B cell (primary cell): ENCODE results near the gene ERBB4. TPM values are rescaled to one million over a fixed set of nuclear protein-coding genes. Genes with fewer than 3 reads are reported as not detected.

Experiments
- ATAC-seq: fragments of 200-7000 bp; cut with Tn5 transposase; one replicate; pipeline ENCODE4 v1.10.0; 2021; ENCODE audit warnings: low read depth, mild to moderate bottlenecking, moderate number of reproducible peaks, moderate library complexity
- CTCF ChIA-PET: fragments of 350-600 bp; sonication (Branson Sonifier 250); formaldehyde crosslinking; loops from one replicate; lab custom pipeline; 2021; ENCODE audit warnings: antibody characterized with exemption, inconsistent platforms; lab: Charles Lee
- POLR2A ChIA-PET: fragments of 350-600 bp; sonication (Branson Sonifier 250); formaldehyde crosslinking; loops from one replicate; lab custom pipeline; 2021; ENCODE audit warnings: antibody characterized with exemption; lab: Charles Lee
- DNase-seq: peaks from one replicate; pipeline ENCODE4 v3.0.0; 2013
- H2AFZ ChIP-seq: 2 replicates; pipeline ENCODE4 v1.6.1; 2012; ENCODE audit warnings: mild to moderate bottlenecking, low read depth, low read length; ENCODE audit not compliant: insufficient read depth, poor library complexity, severe bottlenecking
- H3K27ac ChIP-seq, 2 donors: 1 replicate in 1 of 2; 2 replicates in 1 of 2; pipeline ENCODE4 v1.5.1; 2012 to 2013; ENCODE audit warnings: low read length in 2 of 2, mild to moderate bottlenecking in 2 of 2, moderate library complexity in 1 of 2
- H3K27me3 ChIP-seq, 4 experiments: fragments of 200-600 bp in 1 of 4; sonication (generic) in 1 of 4; replicated peaks in 1 of 4; 1 replicate in 2 of 4; 2 replicates in 2 of 4; pipeline versions ENCODE4 v1.6.1 to v1.7.0; 2013 to 2016; ENCODE audit warnings: low read length in 3 of 4, mild to moderate bottlenecking in 2 of 4, mixed read lengths in 1 of 4, moderate library complexity in 1 of 4; ENCODE audit not compliant: insufficient read depth in 4 of 4, control insufficient read depth in 3 of 4; ENCODE audit errors: control extremely low read depth in 1 of 4
- H3K36me3 ChIP-seq, 2 experiments: replicated peaks in 1 of 2; 1 replicate in 1 of 2; 2 replicates in 1 of 2; pipeline versions ENCODE4 v1.6.1 to v1.7.1; 2013; ENCODE audit warnings: low read length in 1 of 2; ENCODE audit not compliant: insufficient read depth in 2 of 2, control insufficient read depth in 1 of 2; ENCODE audit errors: control extremely low read depth in 1 of 2, extremely low read depth in 1 of 2
- H3K4me1 ChIP-seq, 2 donors: fragments of 200-600 bp in 1 of 2; sonication (generic) in 1 of 2; 1 replicate in 1 of 2; 2 replicates in 1 of 2; pipeline versions ENCODE4 v1.5.1 to v1.6.1; 2013 to 2017; ENCODE audit warnings: low read length in 2 of 2; ENCODE audit not compliant: control insufficient read depth in 2 of 2, insufficient read depth in 2 of 2
- H3K4me2 ChIP-seq: replicated peaks from 2 replicates; pipeline ENCODE3; 2012; ENCODE audit warnings: mild to moderate bottlenecking, low read depth, low read length; ENCODE audit not compliant: poor library complexity, severe bottlenecking
- H3K4me3 ChIP-seq, 5 experiments: fragments of 200-600 bp in 1 of 5; sonication (generic) in 1 of 5; 1 replicate in 3 of 5; 2 replicates in 2 of 5; pipeline versions ENCODE4 v1.5.1 to v1.7.0; 2011 to 2016; ENCODE audit warnings: low read length in 4 of 5, mild to moderate bottlenecking in 4 of 5, low read depth in 2 of 5, control low read depth in 1 of 5, moderate library complexity in 1 of 5; ENCODE audit not compliant: insufficient read depth in 1 of 5; ENCODE audit errors: control extremely low read depth in 1 of 5, extremely low read depth in 1 of 5
- H3K79me2 ChIP-seq: fragments of 200-600 bp; sonication (generic); one replicate; pipeline ENCODE4 v1.6.0; 2016; ENCODE audit warnings: low read length; ENCODE audit not compliant: control insufficient read depth, insufficient read depth
- H3K9ac ChIP-seq: fragments of 200-600 bp; sonication (generic); 2 replicates; pipeline ENCODE4 v1.6.1; 2017; ENCODE audit warnings: mild to moderate bottlenecking, low read length, moderate library complexity
- H3K9me3 ChIP-seq, 3 donors: one replicate each; pipeline versions ENCODE4 v1.6.1 to v1.7.1; 2013; ENCODE audit warnings: low read length in 2 of 3; ENCODE audit not compliant: control insufficient read depth in 2 of 3, insufficient read depth in 1 of 3; ENCODE audit errors: control extremely low read depth in 1 of 3
- H4K20me1 ChIP-seq: 2 replicates; pipeline ENCODE4 v1.6.0; 2012; ENCODE audit warnings: mild to moderate bottlenecking, low read length; ENCODE audit not compliant: insufficient read depth, control insufficient read depth, poor library complexity, severe bottlenecking
- H3K27ac Mint-ChIP-seq: one replicate; pipeline ENCODE4 v1.8.0; 2021; ENCODE audit warnings: mixed read lengths
- H3K27me3 Mint-ChIP-seq: one replicate; pipeline ENCODE4 v1.8.0; 2021; ENCODE audit warnings: mixed read lengths
- H3K4me1 Mint-ChIP-seq: one replicate; pipeline ENCODE4 v1.8.0; 2021; ENCODE audit warnings: mixed read lengths
- H3K4me3 Mint-ChIP-seq: one replicate; pipeline ENCODE4 v1.8.0; 2021; ENCODE audit warnings: mixed read lengths
- H3K9me3 Mint-ChIP-seq: one replicate; pipeline ENCODE4 v1.8.0; 2022; ENCODE audit warnings: mixed read lengths; ENCODE audit not compliant: insufficient read depth
- EZH2 ChIP-seq: IDR thresholded peaks from 2 replicates; pipeline ENCODE4 v1.6.1; 2012; ENCODE audit warnings: borderline replicate concordance, low read depth, mild to moderate bottlenecking, moderate library complexity, low read length; ENCODE audit not compliant: insufficient read depth, poor library complexity, severe bottlenecking
- WGBS: methylation state at CpG from one replicate; pipeline ENCODE4 v1.1.5; 2013; ENCODE audit warnings: missing lambda C conversion rate; ENCODE audit not compliant: insufficient coverage; 5-methylcytosine and 5-hydroxymethylcytosine counted together
- intact Hi-C: fragments of 100-400 bp; cut with micrococcal nuclease; formaldehyde crosslinking; loops from one replicate; pipeline ENCODE4 v1.10.0; 2022
- polyA plus RNA-seq: library from polyadenylated mRNA; depleted of rRNA; stranded (reverse); fragments of >200 nt; gene quantifications from 2 replicates; pipeline ENCODE4 v1.2.3, GENCODE V29; 2012
- total RNA-seq, 2 donors: library from RNA; stranded (reverse); fragments of 120-200 nt in 1 of 2; gene quantifications; 1 replicate in 1 of 2; 2 replicates in 1 of 2; pipeline versions ENCODE4 v1.2.3 to v1.2.4, GENCODE V29; 2013 to 2022
- TF ChIP-seq, protein P1 (sequence below): fragments of 200-600 bp; IDR thresholded peaks from one replicate; pipeline ENCODE4 v1.8.0; 2022; ENCODE audit warnings: antibody characterized with exemption, mild to moderate bottlenecking

ERBB4 gene
- total and polyA plus RNA-seq, 2 donors (not counting 1 experiment from before 2014, with no cell fraction given): not detected

DNA sequence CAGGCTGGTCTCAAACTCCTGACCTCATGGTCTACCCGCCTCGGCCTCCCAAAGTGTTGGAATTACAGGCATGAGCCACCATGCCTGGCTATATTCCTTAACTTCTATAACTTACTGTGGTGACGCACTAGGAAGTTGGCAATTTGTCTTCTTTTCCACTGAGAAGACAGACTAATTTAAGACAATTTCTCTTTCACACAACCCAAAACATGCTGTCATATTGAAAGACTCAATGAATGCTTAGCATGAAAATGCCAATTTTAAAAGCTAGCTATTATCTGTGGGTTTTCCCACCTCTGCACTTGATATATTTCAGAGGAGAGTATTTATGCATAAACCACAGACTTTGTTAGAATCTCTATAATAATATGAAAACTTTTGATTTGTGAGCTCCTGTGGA, 84.5 kb downstream of the ERBB4 start:
- Histone ChIP-seq H3K79me2 (no peaks in the 10 kb centered on the region), H3K4me1 (no peaks in the 10 kb centered on the region), H3K36me3 (no peaks in the 10 kb centered on the region), H3K27me3 (no peaks in the 10 kb centered on the region), H2AFZ (no peak overlapping the region), H3K9ac (no peak overlapping the region), H3K4me3 (no peak overlapping the region), H4K20me1 (no peaks in the 10 kb centered on the region), H3K4me2 (no peak overlapping the region), H3K9me3 (no peaks in the 10 kb centered on the region), H3K27ac (no peak overlapping the region)
- DNase-seq (no peak), ATAC-seq (no peak)
- ChIA-PET POLR2A (no interaction called here), CTCF (no interaction called here)
- intact Hi-C loops: no loop called here
- Mint-ChIP-seq H3K4me3 (no peak overlapping the region), H3K27me3 (no peaks in the 10 kb centered on the region), H3K27ac (no peak overlapping the region), H3K9me3 (no peaks in the 10 kb centered on the region), H3K4me1 (no peaks in the 10 kb centered on the region)
- TF ChIP-seq EZH2: no peak
- TF ChIP-seq, protein P1, sequence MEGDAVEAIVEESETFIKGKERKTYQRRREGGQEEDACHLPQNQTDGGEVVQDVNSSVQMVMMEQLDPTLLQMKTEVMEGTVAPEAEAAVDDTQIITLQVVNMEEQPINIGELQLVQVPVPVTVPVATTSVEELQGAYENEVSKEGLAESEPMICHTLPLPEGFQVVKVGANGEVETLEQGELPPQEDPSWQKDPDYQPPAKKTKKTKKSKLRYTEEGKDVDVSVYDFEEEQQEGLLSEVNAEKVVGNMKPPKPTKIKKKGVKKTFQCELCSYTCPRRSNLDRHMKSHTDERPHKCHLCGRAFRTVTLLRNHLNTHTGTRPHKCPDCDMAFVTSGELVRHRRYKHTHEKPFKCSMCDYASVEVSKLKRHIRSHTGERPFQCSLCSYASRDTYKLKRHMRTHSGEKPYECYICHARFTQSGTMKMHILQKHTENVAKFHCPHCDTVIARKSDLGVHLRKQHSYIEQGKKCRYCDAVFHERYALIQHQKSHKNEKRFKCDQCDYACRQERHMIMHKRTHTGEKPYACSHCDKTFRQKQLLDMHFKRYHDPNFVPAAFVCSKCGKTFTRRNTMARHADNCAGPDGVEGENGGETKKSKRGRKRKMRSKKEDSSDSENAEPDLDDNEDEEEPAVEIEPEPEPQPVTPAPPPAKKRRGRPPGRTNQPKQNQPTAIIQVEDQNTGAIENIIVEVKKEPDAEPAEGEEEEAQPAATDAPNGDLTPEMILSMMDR: no peak
- no CpG with 5 or more reads among the region's 3 CpGs for WGBS

DNA sequence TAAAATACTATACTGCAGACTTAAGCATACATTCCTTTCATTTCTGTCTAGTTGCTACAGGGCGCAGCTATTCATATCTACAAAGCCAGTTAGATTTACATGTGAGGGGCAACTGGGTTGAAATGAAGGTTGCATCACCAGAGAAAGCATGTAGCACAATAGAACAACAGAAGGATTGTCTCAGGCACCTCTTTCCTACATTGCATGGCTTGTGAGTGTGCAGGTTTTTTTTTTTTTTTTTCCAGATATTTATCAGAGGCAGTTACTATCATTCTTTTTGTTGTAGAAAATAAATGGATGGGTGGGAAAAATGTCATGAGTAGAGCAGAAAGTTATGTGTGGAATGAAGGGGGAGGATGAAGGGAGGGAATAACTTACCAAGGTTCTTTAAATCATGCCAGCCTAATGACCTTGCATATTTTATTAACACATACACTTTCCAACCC, 86.8 kb downstream of the ERBB4 start:
- H3K27ac Mint-ChIP-seq: no peak overlapping the region
- no CpG with 5 or more reads among the region's 1 CpG for WGBS

More for the DNA sequence above, 86.8 kb downstream of the ERBB4 start:
- Histone ChIP-seq H3K27ac (no peak overlapping the region), H3K4me2 (no peak overlapping the region), H3K4me1 (no peaks in the 10 kb centered on the region), H3K79me2 (no peaks in the 10 kb centered on the region), H3K9ac (no peak overlapping the region), H3K4me3 (no peak overlapping the region), H3K36me3 (no peaks in the 10 kb centered on the region), H3K27me3 (no peaks in the 10 kb centered on the region), H4K20me1 (no peaks in the 10 kb centered on the region), H3K9me3 (no peaks in the 10 kb centered on the region), H2AFZ (no peak overlapping the region)
- H3K27me3 Mint-ChIP-seq: no peaks in the 10 kb centered on the region
- ChIA-PET POLR2A (no interaction called here), CTCF (no interaction called here)
- H3K4me1 Mint-ChIP-seq: no peaks in the 10 kb centered on the region
- H3K9me3 Mint-ChIP-seq: no peaks in the 10 kb centered on the region
- no peak for DNase-seq
- no peak for TF ChIP-seq EZH2
- TF ChIP-seq, protein P1: no peak
- no peak overlapping the region for H3K4me3 Mint-ChIP-seq
- intact Hi-C loops: no loop called here
- no peak for ATAC-seq
